HG02938 (cell line): Measurements from ENCODE around the gene CHMP1A.
"Not testable (repeated sequence)": the region's sequence is repeated elsewhere in the genome, so short reads cannot be mapped to it uniquely, and the experiment has no call there.

Experiments
- ATAC-seq: cut with Tn5 transposase; IDR thresholded peaks from one replicate; pipeline ENCODE4 v1.9.1; 2021; ENCODE audit warnings: mild to moderate bottlenecking, moderate library complexity; ENCODE audit not compliant: unreplicated experiment

Gene CHMP1A

GRCh38 chr16:89693289-89693731, 35.8 kb upstream of the CHMP1A start:
- ATAC-seq, result no peak

- no peak for ATAC-seq
Observed at GRCh38 chr16:89691986-89692569, 34.6 kb upstream of the CHMP1A start.

GRCh38 chr16:89691231-89691985, 33.9 kb upstream of the CHMP1A start:
- ATAC-seq, result no peak

GRCh38 chr16:89690392-89690901, 32.9 kb upstream of the CHMP1A start:
- no peak for ATAC-seq

- not testable (repeated sequence) for ATAC-seq
Observed at GRCh38 chr16:89689621-89690020, 32.1 kb upstream of the CHMP1A start.

- no peak for ATAC-seq
Observed at GRCh38 chr16:89689142-89689541, 31.6 kb upstream of the CHMP1A start.

GRCh38 chr16:89688395-89688794, 30.9 kb upstream of the CHMP1A start:
- no peak for ATAC-seq

- peak; percentile 44 for ATAC-seq
Observed at GRCh38 chr16:89687092-89687940, 29.8 kb upstream of the CHMP1A start.

- ATAC-seq, result peak; percentile 73
Observed at GRCh38 chr16:89686520-89687091, 29.1 kb upstream of the CHMP1A start, which contains the start of gene CDK10. Gene CDK10, plus strand, starts transcription at chr16:89686689. Its CDS starts 22 bp downstream, at chr16:89686711.

GRCh38 chr16:89685916-89686315, 28.4 kb upstream of the CHMP1A start:
- no peak for ATAC-seq

GRCh38 chr16:89678258-89678657, 20.8 kb upstream of the CHMP1A start:
- no peak for ATAC-seq

GRCh38 chr16:89672177-89672941, 14.9 kb upstream of the CHMP1A start:
- ATAC-seq, result no peak

- ATAC-seq, result not testable (repeated sequence)
Observed at GRCh38 chr16:89671565-89671964, 14.1 kb upstream of the CHMP1A start.

GRCh38 chr16:89670496-89671431, 13.3 kb upstream of the CHMP1A start:
- ATAC-seq, result no peak

- no peak for ATAC-seq
Observed at GRCh38 chr16:89669755-89670154, 12.2 kb upstream of the CHMP1A start.

GRCh38 chr16:89668790-89669158, 11.3 kb upstream of the CHMP1A start:
- no peak for ATAC-seq

- ATAC-seq, result no peak
Observed at GRCh38 chr16:89667633-89668032, 10.1 kb upstream of the CHMP1A start.

GRCh38 chr16:89667000-89667399, 9.5 kb upstream of the CHMP1A start:
- ATAC-seq, result not testable (repeated sequence)

GRCh38 chr16:89664238-89664637, 6.7 kb upstream of the CHMP1A start:
- not testable (repeated sequence) for ATAC-seq
